ENCODE measurements around the gene CHFR.

- TF ChIP-seq POLR2A (IDR thresholded peaks at IDR 0.05; ENCODE audit: extremely low read depth, insufficient read length), result no peak
- TF ChIP-seq CTCF (IDR thresholded peaks at IDR 0.05; ENCODE audit: low read depth, low read length), result no peak
Observed at GRCh38 chr12:132839558-132840235, 47.7 kb downstream of the CHFR start.
